GM06990 (cell line): ENCODE results near the gene KRTAP22-1.

Experiments used
- DNase-seq: peaks from one replicate; pipeline ENCODE4 v3.0.0-alpha.2; 2011; ENCODE audit not compliant: insufficient read length; ENCODE audit errors: extremely low read depth
- H3K27me3 ChIP-seq: replicated peaks from 2 replicates; pipeline ENCODE4 v1.6.0; 2011; ENCODE audit warnings: low read length; ENCODE audit not compliant: control insufficient read depth, insufficient read depth
- H3K36me3 ChIP-seq: 2 replicates; pipeline ENCODE4 v1.5.1; 2011; ENCODE audit warnings: low read length; ENCODE audit not compliant: control insufficient read depth, insufficient read depth
- H3K4me3 ChIP-seq: replicated peaks from 2 replicates; pipeline ENCODE4 v1.5.1; 2011; ENCODE audit warnings: low read depth, mild to moderate bottlenecking, control low read depth, low read length
- TF ChIP-seq, protein P1 (sequence below): IDR thresholded peaks from 2 replicates; pipeline ENCODE4 v1.5.1; 2011; ENCODE audit warnings: low read length, control low read depth, mild to moderate bottlenecking, inconsistent platforms; ENCODE audit not compliant: insufficient read depth, poor library complexity, severe bottlenecking

Gene KRTAP22-1

DNA sequence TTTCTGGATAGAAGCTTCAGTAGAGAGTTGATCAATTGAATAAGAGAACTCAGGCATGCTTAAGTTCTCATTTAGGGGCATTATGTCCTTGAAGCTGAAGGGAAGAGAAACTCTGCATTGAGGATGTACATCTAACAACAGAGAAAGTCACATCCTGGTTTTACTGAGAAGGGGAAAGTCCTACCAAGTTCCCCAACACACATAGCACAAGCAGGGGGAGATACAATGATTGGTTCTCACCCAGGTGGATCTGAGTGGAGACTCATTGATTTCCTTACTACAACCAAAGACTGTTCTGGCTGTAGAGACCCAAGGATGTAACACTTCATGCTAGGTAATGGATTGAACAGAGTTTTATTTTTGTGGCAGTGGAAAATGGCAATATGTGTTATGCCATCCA is 14.3 kb downstream of the KRTAP22-1 start:
- TF ChIP-seq, protein P1, sequence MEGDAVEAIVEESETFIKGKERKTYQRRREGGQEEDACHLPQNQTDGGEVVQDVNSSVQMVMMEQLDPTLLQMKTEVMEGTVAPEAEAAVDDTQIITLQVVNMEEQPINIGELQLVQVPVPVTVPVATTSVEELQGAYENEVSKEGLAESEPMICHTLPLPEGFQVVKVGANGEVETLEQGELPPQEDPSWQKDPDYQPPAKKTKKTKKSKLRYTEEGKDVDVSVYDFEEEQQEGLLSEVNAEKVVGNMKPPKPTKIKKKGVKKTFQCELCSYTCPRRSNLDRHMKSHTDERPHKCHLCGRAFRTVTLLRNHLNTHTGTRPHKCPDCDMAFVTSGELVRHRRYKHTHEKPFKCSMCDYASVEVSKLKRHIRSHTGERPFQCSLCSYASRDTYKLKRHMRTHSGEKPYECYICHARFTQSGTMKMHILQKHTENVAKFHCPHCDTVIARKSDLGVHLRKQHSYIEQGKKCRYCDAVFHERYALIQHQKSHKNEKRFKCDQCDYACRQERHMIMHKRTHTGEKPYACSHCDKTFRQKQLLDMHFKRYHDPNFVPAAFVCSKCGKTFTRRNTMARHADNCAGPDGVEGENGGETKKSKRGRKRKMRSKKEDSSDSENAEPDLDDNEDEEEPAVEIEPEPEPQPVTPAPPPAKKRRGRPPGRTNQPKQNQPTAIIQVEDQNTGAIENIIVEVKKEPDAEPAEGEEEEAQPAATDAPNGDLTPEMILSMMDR, result no peak
- no peak for DNase-seq
- H3K36me3 ChIP-seq, result no peaks in the 10 kb centered on the region
- no peaks in the 10 kb centered on the region for H3K27me3 ChIP-seq
- H3K4me3 ChIP-seq, result no peak overlapping the region

DNA sequence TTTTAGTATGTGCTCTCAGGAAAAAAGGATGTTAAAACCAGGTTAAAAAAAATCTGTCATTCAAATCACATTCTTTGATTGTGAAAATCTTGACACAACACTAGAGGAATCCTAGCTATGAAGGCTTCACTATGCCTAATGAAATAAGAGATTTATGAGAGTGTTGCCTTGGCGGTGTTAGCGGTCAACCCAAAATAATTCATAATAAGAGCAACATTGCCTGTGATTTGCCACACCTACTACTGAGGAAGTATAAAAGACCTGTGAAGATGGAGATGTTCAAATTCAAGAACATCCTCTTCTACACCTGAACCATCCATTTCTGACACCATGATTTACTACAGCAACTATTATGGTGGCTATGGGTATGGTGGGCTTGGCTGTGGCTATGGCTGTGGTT is 15.2 kb downstream of the KRTAP22-1 start, which contains the start of gene KRTAP20-1:
Gene KRTAP20-1, plus strand, starts transcription at position 301 of the 400 bp plus-strand sequence. Its CDS starts 30 bp downstream, at position 331.
- TF ChIP-seq, protein P1, result no peak
- Histone ChIP-seq H3K36me3 (no peaks in the 10 kb centered on the region), H3K4me3 (no peak within 1 kb of the TSS), H3K27me3 (no peaks in the 10 kb centered on the region)
- DNase-seq, result no peak

GRCh38 chr21:30620080-30620479 is 19.2 kb downstream of the KRTAP22-1 start:
- TF ChIP-seq, protein P1, result no peak
- no peaks in the 10 kb centered on the region for H3K36me3 ChIP-seq
- no peak overlapping the region for H3K4me3 ChIP-seq
- H3K27me3 ChIP-seq, result no peaks in the 10 kb centered on the region
- no peak for DNase-seq

GRCh38 chr21:30620522-30620921 is 19.6 kb downstream of the KRTAP22-1 start, which contains the start of gene KRTAP20-4:
Gene KRTAP20-4, plus strand, starts transcription at chr21:30620627.
- no peaks in the 10 kb centered on the region for H3K27me3 ChIP-seq
- no peak for DNase-seq
- no peaks in the 10 kb centered on the region for H3K36me3 ChIP-seq
- TF ChIP-seq, protein P1, result no peak
- no peak within 1 kb of the TSS for H3K4me3 ChIP-seq

- no peak for DNase-seq
- Histone ChIP-seq H3K36me3 (no peaks in the 10 kb centered on the region), H3K27me3 (no peaks in the 10 kb centered on the region), H3K4me3 (no peak overlapping the region)
- TF ChIP-seq, protein P1, result no peak
Measured at GRCh38 chr21:30623362-30623761, 22.5 kb downstream of the KRTAP22-1 start.
